ENCODE data around the gene GALNT16. TPM values are rescaled to one million over a fixed set of nuclear protein-coding genes. Genes with fewer than 3 reads are reported as not detected.
"Not testable (repeated sequence)": the region's sequence is repeated elsewhere in the genome, so short reads cannot be mapped to it uniquely, and the experiment has no call there.

GALNT16 gene
- total and polyA plus RNA-seq, 2 experiments from 2014 or later = 1.7 to 2.6 TPM

DNA sequence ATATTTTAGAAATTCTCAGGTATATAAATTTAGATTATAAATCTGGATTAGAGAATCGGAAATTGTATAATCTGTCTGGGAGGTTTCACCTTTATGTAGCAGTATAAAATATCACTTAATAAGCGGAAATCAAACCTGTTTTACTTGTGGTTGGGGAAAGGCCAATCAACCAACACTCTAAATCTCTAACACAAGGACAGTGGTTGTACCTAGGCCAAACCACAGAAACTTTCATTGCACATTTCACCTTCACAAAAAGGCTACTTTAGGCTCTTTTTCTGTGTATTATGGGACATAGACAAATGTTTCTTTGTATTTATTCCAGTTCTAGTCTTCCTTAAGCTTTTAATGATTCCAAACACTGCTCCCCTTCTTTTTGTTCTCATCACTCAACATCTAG is 118.3 kb downstream of the GALNT16 start:
- Histone ChIP-seq H3K9me2 (replicated peaks; ENCODE audit: insufficient read depth) (no peaks in the 10 kb centered on the region), H3K4me2 (no peak overlapping the region), H3K9me3 (ENCODE audit: low read depth) (no peaks in the 10 kb centered on the region), H3K79me2 (peaks cover 11% of the 10 kb centered on the region), H3K36me3 (replicated peaks; ENCODE audit: insufficient read depth, low read depth) (no peaks in the 10 kb centered on the region), H2AFZ (no peak overlapping the region), H3K27me3 (no peaks in the 10 kb centered on the region), H3K4me1 (ENCODE audit: insufficient read depth) (no peaks in the 10 kb centered on the region), H4K20me1 (ENCODE audit: insufficient read depth, poor library complexity, severe bottlenecking) (peaks cover 4% of the 10 kb centered on the region), H3K4me3 (no peak overlapping the region), H3K27ac (no peak overlapping the region)
- DNase-seq (ENCODE audit: low spot score) = no peak
- no peak for TF ChIP-seq EZH2phosphoT487 (IDR thresholded peaks at IDR 0.05; ENCODE audit: low read depth, severe bottlenecking, unreplicated experiment)
- TF ChIP-seq CTCF (IDR thresholded peaks at IDR 0.05; ENCODE audit: poor library complexity) = no peak
- TF ChIP-seq EZH2 (IDR thresholded peaks at IDR 0.05; ENCODE audit: borderline replicate concordance) = no peak
- 91% methylated on average over 2 of the region's 2 CpGs for WGBS (ENCODE audit: low lambda C conversion rate, missing lambda C conversion rate)

DNA sequence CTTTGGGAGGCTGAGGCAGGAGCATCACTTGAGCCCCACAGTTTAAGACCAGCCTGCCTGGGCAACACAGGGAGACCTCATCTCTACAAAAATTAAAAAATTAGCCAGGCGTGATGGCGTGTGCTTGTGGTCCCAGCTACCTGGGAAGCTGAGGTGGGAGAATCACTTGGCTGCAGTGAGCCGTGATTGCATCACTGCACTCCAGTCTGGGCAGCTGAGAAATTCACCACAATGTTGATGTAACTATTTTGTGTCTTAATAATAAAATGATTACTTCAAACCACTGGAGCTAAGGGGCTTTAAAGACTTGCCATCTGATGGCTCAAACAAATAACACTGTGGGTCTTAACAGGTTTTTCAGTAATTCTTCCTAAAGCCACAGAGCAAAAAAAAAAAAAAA is 127.4 kb downstream of the GALNT16 start:
- 96% methylated on average over 3 of the region's 3 CpGs for WGBS (ENCODE audit: low lambda C conversion rate, missing lambda C conversion rate)
- H3K4me3 ChIP-seq = no peak overlapping the region
- no peak for DNase-seq (ENCODE audit: low spot score)
- H3K79me2 ChIP-seq = peaks cover 95% of the 10 kb centered on the region
- H4K20me1 ChIP-seq (ENCODE audit: insufficient read depth, poor library complexity, severe bottlenecking) = peaks cover 61% of the 10 kb centered on the region
- no peak overlapping the region for H3K4me2 ChIP-seq
- H3K4me1 ChIP-seq (ENCODE audit: insufficient read depth) = no peaks in the 10 kb centered on the region
- peaks cover 3% of the 10 kb centered on the region for H3K36me3 ChIP-seq (replicated peaks; ENCODE audit: insufficient read depth, low read depth)
- no peaks in the 10 kb centered on the region for H3K27me3 ChIP-seq
- no peak overlapping the region for H2AFZ ChIP-seq
- no peak overlapping the region for H3K27ac ChIP-seq
- TF ChIP-seq EZH2 (IDR thresholded peaks at IDR 0.05; ENCODE audit: borderline replicate concordance) (no peak), EZH2phosphoT487 (IDR thresholded peaks at IDR 0.05; ENCODE audit: low read depth, severe bottlenecking, unreplicated experiment) (no peak), CTCF (IDR thresholded peaks at IDR 0.05; ENCODE audit: poor library complexity) (no peak)
- H3K9me2 ChIP-seq (replicated peaks; ENCODE audit: insufficient read depth) = no peaks in the 10 kb centered on the region
- H3K9me3 ChIP-seq (ENCODE audit: low read depth) = no peaks in the 10 kb centered on the region

GRCh38 chr14:69391400-69391799 is 131.4 kb downstream of the GALNT16 start:
- not testable (repeated sequence) for H2AFZ ChIP-seq; H3K9me2 ChIP-seq (replicated peaks; ENCODE audit: insufficient read depth); H3K4me3 ChIP-seq; H3K4me2 ChIP-seq; H3K36me3 ChIP-seq (replicated peaks; ENCODE audit: insufficient read depth, low read depth); H3K27me3 ChIP-seq; H3K27ac ChIP-seq; DNase-seq (ENCODE audit: low spot score); H3K4me1 ChIP-seq (ENCODE audit: insufficient read depth); H3K9me3 ChIP-seq (ENCODE audit: low read depth)
- WGBS (ENCODE audit: low lambda C conversion rate, missing lambda C conversion rate) = 92% methylated on average over 8 of the region's 8 CpGs
- H4K20me1 ChIP-seq (ENCODE audit: insufficient read depth, poor library complexity, severe bottlenecking) = peaks cover 64% of the 10 kb centered on the region
- peaks cover 98% of the 10 kb centered on the region for H3K79me2 ChIP-seq

- Histone ChIP-seq H4K20me1 (ENCODE audit: insufficient read depth, poor library complexity, severe bottlenecking) (peaks cover 69% of the 10 kb centered on the region), H3K4me2 (no peak overlapping the region), H3K4me1 (ENCODE audit: insufficient read depth) (peaks cover 10% of the 10 kb centered on the region), H3K9me2 (replicated peaks; ENCODE audit: insufficient read depth) (no peaks in the 10 kb centered on the region), H3K9me3 (ENCODE audit: low read depth) (no peaks in the 10 kb centered on the region), H3K79me2 (peaks cover 98% of the 10 kb centered on the region), H3K4me3 (no peak overlapping the region), H3K27me3 (no peaks in the 10 kb centered on the region), H2AFZ (no peak overlapping the region), H3K27ac (no peak overlapping the region), H3K36me3 (replicated peaks; ENCODE audit: insufficient read depth, low read depth) (peaks cover 3% of the 10 kb centered on the region)
- 84% methylated on average over 3 of the region's 3 CpGs for WGBS (ENCODE audit: low lambda C conversion rate, missing lambda C conversion rate)
- no peak for DNase-seq (ENCODE audit: low spot score)
- TF ChIP-seq EZH2 (IDR thresholded peaks at IDR 0.05; ENCODE audit: borderline replicate concordance) = no peak
Measured at GRCh38 chr14:69392481-69392880, 132.5 kb downstream of the GALNT16 start.
